DMS53 treated with DMSO at 0.1 percent for 48 hours (cell line): ENCODE data around the gene LRP1B.
"Not testable (repeated sequence)": the region's sequence is repeated elsewhere in the genome, so short reads cannot be mapped to it uniquely, and the experiment has no call there.

ENCODE experiments used
- DNase-seq: peaks from one replicate; lab custom pipeline; 2025; ENCODE audit not compliant: unreplicated experiment; lab: John Stamatoyannopoulos, UW

LRP1B gene

GRCh38 chr2:140509765-140510164 lies 1621.1 kb downstream of the LRP1B start:
- DNase-seq: no peak

GRCh38 chr2:140508756-140509155 lies 1622.1 kb downstream of the LRP1B start:
- no peak for DNase-seq

GRCh38 chr2:140506606-140507005 lies 1624.2 kb downstream of the LRP1B start:
- DNase-seq: no peak

GRCh38 chr2:140504601-140505000 lies 1626.2 kb downstream of the LRP1B start:
- no peak for DNase-seq

- no peak for DNase-seq
These were observed 1627.7 kb downstream of the LRP1B start for GRCh38 chr2:140502951-140503630.

- no peak for DNase-seq
These were observed 1632.5 kb downstream of the LRP1B start for GRCh38 chr2:140498360-140498759.

GRCh38 chr2:140496714-140497113 lies 1634.1 kb downstream of the LRP1B start:
- DNase-seq: no peak

- no peak for DNase-seq
These were observed 1638.9 kb downstream of the LRP1B start for GRCh38 chr2:140491876-140492275.

GRCh38 chr2:140489193-140489592 lies 1641.6 kb downstream of the LRP1B start:
- DNase-seq: no peak

GRCh38 chr2:140481136-140481535 lies 1649.7 kb downstream of the LRP1B start:
- DNase-seq: no peak

- no peak for DNase-seq
These were observed 1657.0 kb downstream of the LRP1B start for GRCh38 chr2:140473851-140474250.

- DNase-seq: no peak
These were observed 1658.1 kb downstream of the LRP1B start for GRCh38 chr2:140472676-140473075.

- no peak for DNase-seq
These were observed 1665.5 kb downstream of the LRP1B start for GRCh38 chr2:140465301-140465700.

GRCh38 chr2:140462990-140463389 lies 1667.8 kb downstream of the LRP1B start:
- no peak for DNase-seq

GRCh38 chr2:140457483-140457882 lies 1673.3 kb downstream of the LRP1B start:
- DNase-seq: no peak

GRCh38 chr2:140455315-140455714 lies 1675.5 kb downstream of the LRP1B start:
- DNase-seq: no peak

- DNase-seq: no peak
These were observed 1676.1 kb downstream of the LRP1B start for GRCh38 chr2:140454717-140455116.

- DNase-seq: no peak
These were observed 1679.5 kb downstream of the LRP1B start for GRCh38 chr2:140451324-140451723.

- no peak for DNase-seq
These were observed 1688.5 kb downstream of the LRP1B start for GRCh38 chr2:140442319-140442718.

- no peak for DNase-seq
These were observed 1690.0 kb downstream of the LRP1B start for GRCh38 chr2:140440815-140441214.

- no peak for DNase-seq
These were observed 1693.9 kb downstream of the LRP1B start for GRCh38 chr2:140436936-140437335.

GRCh38 chr2:140427033-140427432 lies 1703.8 kb downstream of the LRP1B start:
- not testable (repeated sequence) for DNase-seq

- DNase-seq: no peak
These were observed 1706.3 kb downstream of the LRP1B start for GRCh38 chr2:140424471-140424870.
